ENCODE measurements around the gene NKD1. TPM values are rescaled to one million over a fixed set of nuclear protein-coding genes. Genes with fewer than 3 reads are reported as not detected.
"Not testable (repeated sequence)": the region's sequence is repeated elsewhere in the genome, so short reads cannot be mapped to it uniquely, and the experiment has no call there.

NKD1 gene
- total RNA-seq, 1 experiment from 2014 or later = 0.74 TPM

DNA sequence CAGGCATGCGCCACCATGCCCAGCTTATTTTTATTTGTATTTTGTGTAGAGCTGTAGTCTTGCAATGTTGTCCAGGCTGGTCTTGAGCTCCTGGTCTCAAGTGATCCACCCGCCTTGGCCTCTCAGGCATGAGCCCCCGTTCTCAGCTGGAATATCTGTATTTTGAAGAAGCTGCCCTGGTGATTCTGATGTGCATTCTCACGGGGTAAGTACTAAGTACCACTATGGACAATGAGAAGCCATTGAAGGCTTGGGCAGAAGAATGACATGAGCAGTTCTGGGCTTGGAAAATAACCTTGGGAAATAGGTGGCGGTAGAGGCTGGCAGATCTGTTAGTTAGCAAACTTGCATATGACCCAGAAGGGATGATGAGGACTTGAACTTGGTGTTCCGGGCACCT, 15.6 kb upstream of the NKD1 start:
- DNase-seq (ENCODE audit: low read depth, low spot score) = no peak
- in situ Hi-C loops (cut with HindIII; ENCODE audit: low pct_unique_long_range_greater_than_20kb, low sequenced_read_pairs) = no loop called here

DNA sequence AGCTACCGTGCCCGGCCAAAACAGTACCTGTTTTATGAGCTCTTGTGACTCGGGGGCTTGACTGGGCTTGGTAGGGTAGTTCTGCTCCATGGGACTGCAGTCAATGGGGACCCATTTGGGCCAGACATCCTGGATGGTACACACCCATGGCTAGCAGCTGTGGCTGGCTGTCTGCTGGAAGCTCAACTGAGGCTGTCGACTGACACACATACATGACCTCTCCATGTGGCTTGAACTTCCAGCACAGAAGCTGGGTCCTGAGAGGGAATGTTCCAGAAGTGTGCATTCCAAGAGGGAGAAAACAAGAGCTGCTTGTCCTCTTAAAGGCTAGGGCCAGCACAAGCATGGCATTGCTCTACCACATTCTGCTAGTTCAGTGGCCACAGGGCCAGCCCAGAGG, 14.9 kb upstream of the NKD1 start:
- in situ Hi-C loops (cut with HindIII; ENCODE audit: low pct_unique_long_range_greater_than_20kb, low sequenced_read_pairs) = no loop called here
- DNase-seq (ENCODE audit: low read depth, low spot score) = no peak

GRCh38 chr16:50534091-50534490, 14.1 kb upstream of the NKD1 start:
- no peak for DNase-seq (ENCODE audit: low read depth, low spot score)

DNA sequence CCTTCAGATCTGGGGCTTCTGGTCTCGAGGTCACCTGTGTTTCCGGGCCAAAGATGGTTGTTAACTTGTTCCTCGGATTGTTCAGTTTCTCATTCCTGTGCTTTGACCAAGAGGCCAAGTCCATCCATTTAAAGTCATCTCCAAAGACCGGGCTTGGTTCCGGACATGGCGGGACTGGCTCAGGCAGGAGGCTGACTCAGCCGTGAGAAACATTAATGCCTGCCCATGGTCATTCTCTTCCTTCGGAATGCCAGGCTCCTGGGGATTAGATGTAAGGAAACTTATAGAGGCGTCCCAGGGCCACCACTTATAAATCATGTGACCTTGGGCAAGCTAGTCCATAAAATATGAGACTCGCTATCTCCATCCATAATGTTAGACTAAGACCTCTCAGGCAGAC, 13.6 kb upstream of the NKD1 start:
- no peak for DNase-seq (ENCODE audit: low read depth, low spot score)
- in situ Hi-C loops (cut with HindIII; ENCODE audit: low pct_unique_long_range_greater_than_20kb, low sequenced_read_pairs) = no loop called here

More at GRCh38 chr16:50534091-50534490, 14.1 kb upstream of the NKD1 start:
- in situ Hi-C loops (cut with HindIII; ENCODE audit: low pct_unique_long_range_greater_than_20kb, low sequenced_read_pairs) = no loop called here

DNA sequence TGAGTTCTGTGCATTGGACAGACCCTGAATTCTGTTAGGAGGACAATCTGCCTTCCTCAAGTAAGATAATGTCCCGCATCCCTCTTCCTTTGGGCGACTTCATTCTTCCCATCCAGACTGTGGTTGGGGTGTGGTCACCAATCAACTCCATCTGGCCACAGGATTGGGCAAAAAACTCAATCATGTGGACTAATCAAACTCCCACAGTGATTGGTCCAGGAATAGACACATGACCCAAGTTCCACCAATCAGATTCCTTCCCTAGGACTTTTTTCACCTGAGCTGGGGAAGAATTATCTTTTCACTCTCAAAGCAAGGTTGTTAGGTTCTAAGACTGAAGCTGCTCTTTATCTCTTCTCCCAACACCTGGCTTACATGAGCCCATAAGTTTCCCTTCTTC, 13.2 kb upstream of the NKD1 start:
- in situ Hi-C loops (cut with HindIII; ENCODE audit: low pct_unique_long_range_greater_than_20kb, low sequenced_read_pairs) = no loop called here
- peak; percentile 3 for DNase-seq (ENCODE audit: low read depth, low spot score)

DNA sequence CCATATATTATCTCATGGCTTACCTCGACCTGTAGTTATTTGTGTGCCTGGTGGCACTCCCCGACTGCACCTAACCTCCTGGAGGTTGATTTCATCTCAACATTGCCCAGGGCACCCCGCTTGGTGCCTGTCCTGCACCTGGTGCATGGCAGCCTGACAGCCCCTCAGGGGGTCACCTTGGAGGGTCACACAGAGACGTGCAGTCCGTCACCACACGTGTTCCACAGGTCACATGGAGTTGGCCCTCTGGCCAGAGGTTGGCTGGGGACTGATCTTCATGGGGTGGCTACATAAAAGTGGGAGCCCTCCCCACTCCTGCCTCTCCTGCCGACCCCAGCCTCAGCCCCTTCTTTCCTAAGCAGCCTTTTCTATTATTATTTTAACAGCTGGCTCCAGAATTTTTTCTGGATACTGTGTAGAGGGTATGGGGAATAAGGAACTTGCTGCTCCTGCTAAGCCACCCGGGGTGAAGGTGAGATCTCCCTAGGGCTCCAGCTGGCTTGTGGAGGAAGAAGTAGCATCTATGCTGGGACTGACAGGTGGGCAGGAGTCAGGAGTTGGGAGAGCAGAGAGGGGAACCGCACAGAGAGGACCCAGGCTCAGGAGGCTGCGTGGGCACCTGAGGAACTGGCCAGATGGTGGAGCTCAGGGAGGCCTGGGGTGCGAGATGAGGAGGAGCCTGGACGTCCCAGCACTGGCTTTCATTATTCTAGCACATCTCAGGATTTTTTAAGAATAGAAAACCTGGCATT, 12.5 kb upstream of the NKD1 start:
- no peak for DNase-seq (ENCODE audit: low read depth, low spot score)
- in situ Hi-C loops (cut with HindIII; ENCODE audit: low pct_unique_long_range_greater_than_20kb, low sequenced_read_pairs) = no loop called here

- DNase-seq (ENCODE audit: low read depth, low spot score); in situ Hi-C loops (cut with HindIII; ENCODE audit: low pct_unique_long_range_greater_than_20kb, low sequenced_read_pairs): not testable (repeated sequence)
Observed at GRCh38 chr16:50536258-50536645, 11.9 kb upstream of the NKD1 start.

DNA sequence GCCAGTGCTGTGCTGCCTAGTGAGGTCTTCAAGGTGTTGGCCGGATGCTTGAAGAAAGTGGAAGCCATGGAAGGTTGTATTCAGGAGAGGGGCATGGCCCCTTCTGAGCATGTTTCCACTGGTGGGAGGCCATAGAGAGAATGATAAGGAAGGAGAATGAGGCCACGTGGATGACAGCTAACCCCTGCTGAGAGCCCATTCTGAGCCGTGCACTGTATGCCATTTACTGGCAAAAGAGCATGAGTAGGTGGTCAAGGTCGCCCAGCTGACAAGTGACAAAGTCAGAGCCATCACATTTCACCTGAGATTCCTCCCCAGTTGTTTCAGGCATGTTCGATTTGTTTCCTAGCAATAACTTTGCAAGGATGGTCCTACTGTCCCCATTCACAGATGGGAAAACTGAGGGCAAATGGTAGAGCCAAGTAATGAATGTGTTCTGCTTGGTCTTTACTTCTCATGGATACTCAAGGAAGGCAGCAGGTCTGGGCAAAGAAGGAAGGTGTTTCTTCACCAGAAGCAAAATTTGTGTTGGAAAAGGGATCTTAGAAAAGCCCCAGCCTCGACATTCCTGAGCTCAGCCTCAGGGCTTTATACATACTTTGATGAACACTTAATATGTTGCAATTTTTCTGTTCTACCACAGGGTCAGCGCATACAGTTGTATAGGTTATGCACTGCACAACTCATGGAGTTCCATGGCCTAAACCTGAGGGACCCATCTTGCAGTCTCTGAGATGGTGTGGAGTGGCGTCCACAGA, 10.5 kb upstream of the NKD1 start:
- in situ Hi-C loops (cut with HindIII; ENCODE audit: low pct_unique_long_range_greater_than_20kb, low sequenced_read_pairs) = no loop called here
- no peak for DNase-seq (ENCODE audit: low read depth, low spot score)

DNA sequence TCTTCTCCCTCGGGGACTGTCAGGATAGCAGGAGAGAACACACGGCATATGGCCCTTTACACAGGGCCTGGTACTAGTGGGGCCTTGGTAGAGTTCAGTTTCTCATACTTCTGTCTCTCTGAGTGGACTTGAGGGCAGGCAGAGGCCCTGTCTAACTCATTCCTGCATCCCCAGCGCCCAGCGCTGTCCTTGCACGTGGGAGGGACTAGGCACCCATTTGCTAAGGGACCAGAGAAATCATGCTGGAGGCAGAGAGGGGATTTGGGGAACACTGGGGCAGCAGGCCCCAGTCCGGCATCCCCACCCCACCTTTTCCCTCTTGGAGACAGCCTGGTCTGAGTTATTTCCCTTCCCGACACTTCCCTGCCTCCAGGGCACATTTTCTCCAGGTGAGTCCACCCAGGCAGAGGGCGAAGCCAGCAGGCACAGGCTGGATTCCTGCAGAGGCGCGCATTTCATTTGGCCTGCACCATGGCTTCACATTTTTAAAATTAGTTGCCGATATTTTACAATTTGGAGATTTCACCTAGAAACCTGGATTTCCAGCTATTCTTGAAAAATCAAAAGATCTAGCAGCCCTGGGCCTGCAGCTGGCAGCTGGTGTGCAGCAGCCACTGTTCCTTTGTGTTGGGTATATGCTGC, 9.7 kb upstream of the NKD1 start:
- in situ Hi-C loops (cut with HindIII; ENCODE audit: low pct_unique_long_range_greater_than_20kb, low sequenced_read_pairs) = no loop called here
- no peak for DNase-seq (ENCODE audit: low read depth, low spot score)

- DNase-seq (ENCODE audit: low read depth, low spot score) = no peak
- in situ Hi-C loops (cut with HindIII; ENCODE audit: low pct_unique_long_range_greater_than_20kb, low sequenced_read_pairs) = no loop called here
Observed at GRCh38 chr16:50539053-50539695, 9.0 kb upstream of the NKD1 start.

- DNase-seq (ENCODE audit: low read depth, low spot score) = no peak
- in situ Hi-C loops (cut with HindIII; ENCODE audit: low pct_unique_long_range_greater_than_20kb, low sequenced_read_pairs) = no loop called here
Observed at GRCh38 chr16:50539822-50540710, 8.1 kb upstream of the NKD1 start.

GRCh38 chr16:50540711-50541007, 7.5 kb upstream of the NKD1 start:
- no peak for DNase-seq (ENCODE audit: low read depth, low spot score)
- in situ Hi-C loops (cut with HindIII; ENCODE audit: low pct_unique_long_range_greater_than_20kb, low sequenced_read_pairs) = no loop called here

GRCh38 chr16:50542703-50543102, 5.5 kb upstream of the NKD1 start:
- in situ Hi-C loops (cut with HindIII; ENCODE audit: low pct_unique_long_range_greater_than_20kb, low sequenced_read_pairs) = no loop called here
- no peak for DNase-seq (ENCODE audit: low read depth, low spot score)

- no peak for DNase-seq (ENCODE audit: low read depth, low spot score)
- in situ Hi-C loops (cut with HindIII; ENCODE audit: low pct_unique_long_range_greater_than_20kb, low sequenced_read_pairs) = no loop called here
Observed at GRCh38 chr16:50546125-50546524, 2.1 kb upstream of the NKD1 start.

DNA sequence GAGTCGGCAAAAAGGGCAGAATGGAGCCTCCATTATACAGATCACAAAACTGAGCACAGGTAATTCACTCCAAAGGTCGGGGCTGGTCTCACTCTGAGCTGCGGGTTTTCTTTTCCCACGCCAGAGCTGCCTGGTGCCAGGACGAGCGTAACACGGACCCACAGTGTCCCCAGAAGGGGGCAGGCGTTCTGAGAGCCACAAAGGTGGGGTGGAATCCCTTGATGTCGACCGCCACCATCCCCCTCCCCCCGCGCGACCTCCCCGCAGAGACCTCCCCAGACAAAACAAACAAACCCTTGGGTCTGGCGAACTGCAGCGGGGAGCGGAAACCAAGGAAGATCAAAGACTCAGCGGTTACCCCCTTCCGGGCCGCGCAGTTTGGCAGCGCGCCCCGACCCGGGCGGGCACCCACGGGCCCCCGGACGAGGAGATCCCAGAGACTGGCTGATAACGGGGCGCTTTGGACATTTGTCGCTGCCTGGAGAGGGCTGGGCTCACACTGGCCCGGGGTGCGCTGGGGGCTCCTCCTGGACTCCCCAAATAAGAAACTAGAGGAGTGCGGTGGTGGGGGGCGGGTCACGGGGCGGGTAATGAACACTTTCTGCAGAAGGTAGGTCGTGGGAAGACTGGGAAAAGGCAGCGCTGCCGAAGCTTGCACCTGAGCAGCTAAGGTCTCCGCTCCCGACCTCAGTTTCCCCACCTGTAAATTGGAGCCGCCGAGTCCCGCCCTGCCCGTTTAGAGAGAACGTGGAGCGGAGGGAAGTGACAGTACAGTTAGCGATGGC, 664 bp upstream of the NKD1 start:
- peak; percentile 22 for DNase-seq (ENCODE audit: low read depth, low spot score)
- in situ Hi-C loops (cut with HindIII; ENCODE audit: low pct_unique_long_range_greater_than_20kb, low sequenced_read_pairs) = no loop called here

DNA sequence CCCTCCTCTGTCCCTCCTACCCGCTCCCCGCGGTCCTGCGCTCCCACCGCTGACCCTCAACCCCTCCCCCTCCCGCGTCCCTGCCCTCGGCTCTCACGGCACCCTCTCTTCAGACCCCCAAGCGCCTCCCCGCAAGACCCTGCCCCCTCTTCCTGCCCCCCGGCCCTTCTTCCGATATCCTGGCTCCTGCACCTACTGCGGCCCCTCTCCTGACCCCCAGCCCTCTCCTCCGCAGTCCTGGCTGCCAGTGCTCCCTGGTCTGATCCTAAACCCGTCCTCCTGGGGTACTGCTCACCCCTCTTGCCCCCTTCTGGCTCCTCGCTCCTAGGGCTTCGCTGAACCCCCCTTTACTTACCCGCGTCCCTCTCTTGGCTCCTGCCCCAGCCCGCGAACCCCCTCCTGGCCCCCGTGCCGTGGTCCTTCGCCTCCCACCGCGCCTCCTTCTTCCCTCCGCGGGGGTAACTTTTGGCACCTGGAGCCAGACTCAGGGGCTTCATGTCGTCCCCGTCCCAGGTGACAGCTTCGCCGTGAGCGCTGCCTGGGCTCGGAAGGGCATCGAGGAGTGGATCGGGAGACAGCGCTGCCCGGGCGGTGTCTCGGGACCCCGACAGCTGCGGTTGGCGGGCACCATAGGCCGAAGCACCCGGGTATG, 839 bp downstream of the NKD1 start:
- in situ Hi-C loops (cut with HindIII; ENCODE audit: low pct_unique_long_range_greater_than_20kb, low sequenced_read_pairs) = no loop called here

More for the DNA sequence above, 839 bp downstream of the NKD1 start:
- no peak for DNase-seq (ENCODE audit: low read depth, low spot score)

Measured in SK-MEL-5 (cell line).